GM19438 (cell line): ENCODE measurements around the gene PLXNA4.
"Not testable (repeated sequence)": the region's sequence is repeated elsewhere in the genome, so short reads cannot be mapped to it uniquely, and the experiment has no call there.

ENCODE experiments used
- ATAC-seq: cut with Tn5 transposase; IDR thresholded peaks from one replicate; pipeline ENCODE4 v1.9.1; 2021; ENCODE audit warnings: low read depth; ENCODE audit not compliant: unreplicated experiment

Gene PLXNA4, protein sequence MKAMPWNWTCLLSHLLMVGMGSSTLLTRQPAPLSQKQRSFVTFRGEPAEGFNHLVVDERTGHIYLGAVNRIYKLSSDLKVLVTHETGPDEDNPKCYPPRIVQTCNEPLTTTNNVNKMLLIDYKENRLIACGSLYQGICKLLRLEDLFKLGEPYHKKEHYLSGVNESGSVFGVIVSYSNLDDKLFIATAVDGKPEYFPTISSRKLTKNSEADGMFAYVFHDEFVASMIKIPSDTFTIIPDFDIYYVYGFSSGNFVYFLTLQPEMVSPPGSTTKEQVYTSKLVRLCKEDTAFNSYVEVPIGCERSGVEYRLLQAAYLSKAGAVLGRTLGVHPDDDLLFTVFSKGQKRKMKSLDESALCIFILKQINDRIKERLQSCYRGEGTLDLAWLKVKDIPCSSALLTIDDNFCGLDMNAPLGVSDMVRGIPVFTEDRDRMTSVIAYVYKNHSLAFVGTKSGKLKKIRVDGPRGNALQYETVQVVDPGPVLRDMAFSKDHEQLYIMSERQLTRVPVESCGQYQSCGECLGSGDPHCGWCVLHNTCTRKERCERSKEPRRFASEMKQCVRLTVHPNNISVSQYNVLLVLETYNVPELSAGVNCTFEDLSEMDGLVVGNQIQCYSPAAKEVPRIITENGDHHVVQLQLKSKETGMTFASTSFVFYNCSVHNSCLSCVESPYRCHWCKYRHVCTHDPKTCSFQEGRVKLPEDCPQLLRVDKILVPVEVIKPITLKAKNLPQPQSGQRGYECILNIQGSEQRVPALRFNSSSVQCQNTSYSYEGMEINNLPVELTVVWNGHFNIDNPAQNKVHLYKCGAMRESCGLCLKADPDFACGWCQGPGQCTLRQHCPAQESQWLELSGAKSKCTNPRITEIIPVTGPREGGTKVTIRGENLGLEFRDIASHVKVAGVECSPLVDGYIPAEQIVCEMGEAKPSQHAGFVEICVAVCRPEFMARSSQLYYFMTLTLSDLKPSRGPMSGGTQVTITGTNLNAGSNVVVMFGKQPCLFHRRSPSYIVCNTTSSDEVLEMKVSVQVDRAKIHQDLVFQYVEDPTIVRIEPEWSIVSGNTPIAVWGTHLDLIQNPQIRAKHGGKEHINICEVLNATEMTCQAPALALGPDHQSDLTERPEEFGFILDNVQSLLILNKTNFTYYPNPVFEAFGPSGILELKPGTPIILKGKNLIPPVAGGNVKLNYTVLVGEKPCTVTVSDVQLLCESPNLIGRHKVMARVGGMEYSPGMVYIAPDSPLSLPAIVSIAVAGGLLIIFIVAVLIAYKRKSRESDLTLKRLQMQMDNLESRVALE (N-terminal part only)

GRCh38 chr7:132575982-132576720 is at the start of gene PLXNA4:
Gene PLXNA4 (minus strand): TSS chr7:132576470. CDS start chr7:132508693, 67,777 bp downstream.
- ATAC-seq = no peak

DNA sequence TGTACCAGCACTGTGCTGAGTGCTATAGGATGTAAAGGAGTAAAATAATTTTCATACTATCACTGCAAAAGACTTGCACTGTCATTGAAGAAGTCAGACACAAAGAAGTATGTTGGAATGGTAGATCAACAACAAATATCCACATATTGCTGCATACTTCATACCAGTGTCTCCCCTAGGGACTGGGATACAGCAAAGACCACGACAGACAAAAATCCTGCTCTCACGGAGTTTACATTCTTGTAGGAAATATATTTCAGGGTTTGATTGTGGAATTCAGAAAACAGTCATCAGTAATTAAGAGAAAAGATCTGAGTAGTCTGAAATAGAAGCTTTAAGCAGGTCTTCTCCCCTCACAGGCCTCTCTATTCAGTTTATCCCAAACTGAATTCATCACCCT is 49.4 kb upstream of the PLXNA4 start:
- ATAC-seq = no peak

- no peak for ATAC-seq
Measured at GRCh38 chr7:132622081-132622480, 45.8 kb upstream of the PLXNA4 start.

- no peak for ATAC-seq
Measured at GRCh38 chr7:132619967-132620366, 43.7 kb upstream of the PLXNA4 start.

DNA sequence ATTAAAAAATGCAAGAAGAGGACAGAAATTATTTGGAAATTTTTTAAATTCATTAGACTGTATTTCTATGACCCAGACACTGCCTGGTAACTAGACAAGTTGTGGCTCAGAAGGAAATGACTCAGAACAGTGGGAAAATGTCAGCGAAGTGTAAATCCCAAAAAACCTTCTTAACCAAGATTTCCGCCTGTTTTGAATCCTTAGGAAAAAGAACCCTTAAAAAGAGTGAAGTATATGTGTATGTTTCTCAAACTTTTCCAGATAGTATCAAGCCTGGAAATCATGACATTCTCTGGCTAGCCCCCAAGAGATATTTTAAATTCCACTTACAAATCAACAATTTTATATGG is 42.7 kb upstream of the PLXNA4 start:
- no peak for ATAC-seq

- no peak for ATAC-seq
Measured at GRCh38 chr7:132618271-132618955, 42.1 kb upstream of the PLXNA4 start.

DNA sequence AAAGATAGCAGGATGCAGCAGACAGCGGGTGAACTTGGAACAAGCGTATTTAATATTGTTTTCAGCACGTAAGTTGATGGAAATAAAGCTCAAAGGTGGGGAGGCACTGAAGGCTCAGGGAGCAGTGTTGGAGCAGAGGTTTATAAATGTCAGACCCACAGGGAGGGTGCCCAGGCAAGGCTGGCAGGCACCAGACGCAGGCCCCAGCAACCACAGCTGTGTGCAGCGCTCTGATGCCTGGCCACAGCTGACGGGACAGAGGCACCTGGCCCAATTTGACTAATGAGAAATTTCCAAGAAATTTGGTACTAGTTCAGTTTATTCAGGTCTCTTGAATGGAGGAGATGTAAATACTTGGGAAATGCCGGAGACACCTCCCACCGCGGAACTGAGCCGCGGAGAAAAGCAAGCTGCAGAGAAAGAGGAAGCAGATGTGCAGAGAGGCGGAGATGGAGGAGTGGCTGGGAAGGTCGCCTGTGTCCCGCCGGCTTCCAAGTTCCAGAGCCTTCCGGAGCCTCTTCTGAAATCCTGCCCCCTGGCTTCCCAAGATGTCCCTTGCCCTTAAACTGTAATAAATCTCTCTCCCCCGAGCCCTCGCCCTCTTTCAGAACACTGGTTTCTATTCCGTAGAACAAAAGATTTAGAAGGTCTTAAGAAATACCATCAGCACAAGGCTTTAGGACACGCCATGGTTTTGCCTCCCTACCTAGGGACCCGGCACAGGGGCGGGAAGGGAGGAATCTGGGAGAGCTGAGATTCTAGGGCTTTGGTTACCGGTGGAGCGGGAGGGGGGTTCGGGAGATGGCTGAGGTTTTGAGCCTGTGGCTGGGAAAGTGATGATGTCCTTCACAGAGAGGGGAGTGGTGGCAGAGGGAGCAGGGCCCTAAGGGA is 38.4 kb upstream of the PLXNA4 start:
- no peak for ATAC-seq

- ATAC-seq = no peak
Measured at GRCh38 chr7:132613737-132614136, 37.5 kb upstream of the PLXNA4 start.

DNA sequence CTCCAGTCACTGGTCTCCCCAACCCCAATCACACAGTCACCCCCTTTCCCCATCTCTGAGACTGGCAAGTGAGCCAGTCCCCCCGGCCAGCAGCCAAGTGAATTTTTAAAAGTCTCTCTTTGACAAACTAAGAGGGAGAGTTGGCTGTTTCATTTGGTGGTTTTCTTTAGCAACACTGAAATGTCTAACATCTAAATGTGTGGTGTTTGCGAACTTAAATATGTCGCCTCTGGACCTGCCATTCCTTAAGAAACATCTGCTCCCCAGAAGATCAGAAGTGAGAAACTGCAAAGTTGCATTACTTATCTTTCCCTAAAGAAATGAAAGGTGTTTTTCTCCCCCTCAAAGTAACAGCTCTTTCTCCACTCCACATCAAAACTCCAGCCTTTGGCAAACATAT is 34.7 kb upstream of the PLXNA4 start:
- ATAC-seq = no peak

DNA sequence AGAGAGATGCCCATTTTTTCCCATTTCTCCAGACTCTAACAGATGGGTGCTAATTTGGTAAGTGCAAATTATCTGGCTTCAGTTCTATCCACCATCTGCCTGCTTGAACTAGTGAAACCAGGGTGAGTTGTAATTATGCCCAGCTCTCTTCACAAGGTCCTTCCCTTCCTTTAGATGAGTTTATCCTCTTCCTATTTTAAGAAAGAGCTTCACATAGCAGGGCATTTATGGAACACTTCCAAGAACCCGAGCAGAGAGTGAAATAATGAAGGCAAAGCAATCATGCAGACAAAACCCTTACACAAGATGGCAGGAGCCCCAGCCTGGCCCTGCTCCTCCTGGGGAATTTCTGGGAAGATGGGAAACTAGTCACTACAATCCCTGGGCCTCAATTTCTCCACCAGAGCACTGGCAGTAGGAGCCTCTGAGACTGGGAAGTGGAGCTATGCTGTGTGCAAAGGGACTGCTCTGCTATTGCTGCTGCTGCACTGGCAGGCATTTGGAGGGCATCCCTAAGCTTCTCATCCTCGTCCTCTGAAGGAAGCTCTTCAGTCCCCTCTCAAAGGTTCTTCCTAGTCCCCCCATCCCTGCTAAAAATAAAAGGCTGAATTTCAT is 33.7 kb upstream of the PLXNA4 start:
- ATAC-seq = no peak

DNA sequence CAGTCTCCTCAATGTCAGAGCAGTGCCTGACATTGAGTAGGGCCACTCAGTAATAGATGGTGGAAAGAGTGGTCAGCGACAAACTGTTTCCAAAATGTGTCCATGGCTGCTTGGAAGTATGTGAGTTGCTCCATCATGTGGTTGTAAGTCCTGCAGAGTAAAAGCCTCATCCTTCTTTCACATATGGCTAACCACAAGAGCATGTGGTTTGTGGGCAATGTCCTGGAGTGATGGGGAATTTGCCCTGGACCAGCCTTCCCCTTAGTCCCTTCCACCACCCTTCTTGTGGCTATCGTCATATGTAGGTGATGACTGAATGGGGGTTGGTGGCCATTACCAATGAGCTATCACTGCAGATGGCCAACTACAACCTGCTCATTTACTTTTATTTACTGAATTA is 33.0 kb upstream of the PLXNA4 start:
- no peak for ATAC-seq

DNA sequence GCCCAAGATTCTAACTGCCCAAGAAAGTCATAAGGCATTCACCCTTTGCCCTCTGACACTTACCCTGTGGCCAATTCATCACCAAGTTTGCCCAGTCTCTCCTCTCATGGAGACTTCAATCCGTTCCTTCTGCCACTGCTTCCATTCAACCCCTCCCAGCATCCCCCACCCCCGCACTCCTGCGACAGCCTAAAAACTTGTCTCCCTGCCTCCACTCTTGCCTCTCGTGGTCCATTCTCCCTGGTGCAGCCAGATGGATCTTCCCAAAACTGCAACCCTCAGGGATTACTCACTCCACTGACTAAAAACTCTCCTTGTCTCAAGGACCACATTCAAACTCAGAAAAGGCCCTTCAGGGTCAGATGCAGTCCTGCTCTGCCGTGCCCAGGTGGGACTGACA is 32.3 kb upstream of the PLXNA4 start:
- no peak for ATAC-seq

DNA sequence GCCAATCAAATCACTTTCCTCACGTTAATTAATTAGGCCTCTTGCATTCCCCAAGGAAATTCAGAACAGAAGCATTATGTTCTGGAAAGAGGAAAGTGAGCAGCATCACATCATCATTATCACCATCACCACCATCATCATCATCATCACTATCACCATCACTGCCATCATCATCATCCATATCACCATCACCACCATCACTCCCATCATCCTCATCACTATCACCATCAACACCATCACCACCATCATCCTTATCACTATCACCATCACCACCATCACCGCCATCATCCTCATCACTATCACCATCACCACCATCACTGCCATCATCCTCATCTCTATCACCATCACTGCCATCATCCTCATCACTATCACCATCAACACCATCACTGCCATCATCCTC is 31.4 kb upstream of the PLXNA4 start:
- no peak for ATAC-seq

- no peak for ATAC-seq
Measured at GRCh38 chr7:132604121-132604520, 27.9 kb upstream of the PLXNA4 start.

- no peak for ATAC-seq
Measured at GRCh38 chr7:132603220-132603833, 27.1 kb upstream of the PLXNA4 start.

GRCh38 chr7:132601783-132602182 is 25.5 kb upstream of the PLXNA4 start:
- ATAC-seq = no peak

DNA sequence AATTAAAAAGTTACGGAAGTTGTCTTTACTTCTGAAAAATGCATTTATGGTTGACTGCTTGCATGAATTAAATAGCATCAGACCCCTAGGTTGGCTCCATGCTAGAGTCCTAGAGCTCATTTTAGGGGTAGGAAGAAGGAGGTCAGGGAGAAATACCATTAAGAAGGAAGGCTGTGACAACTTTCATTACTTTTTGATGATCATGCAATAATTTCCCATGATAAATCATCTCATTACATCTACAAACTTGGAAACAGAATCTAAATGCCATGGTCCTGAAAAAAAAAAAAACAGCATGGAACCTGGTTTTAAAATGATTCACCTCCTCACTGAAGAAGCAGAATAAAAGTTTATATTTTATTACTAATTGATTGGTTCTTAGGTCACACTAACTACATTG is 20.3 kb upstream of the PLXNA4 start:
- no peak for ATAC-seq

DNA sequence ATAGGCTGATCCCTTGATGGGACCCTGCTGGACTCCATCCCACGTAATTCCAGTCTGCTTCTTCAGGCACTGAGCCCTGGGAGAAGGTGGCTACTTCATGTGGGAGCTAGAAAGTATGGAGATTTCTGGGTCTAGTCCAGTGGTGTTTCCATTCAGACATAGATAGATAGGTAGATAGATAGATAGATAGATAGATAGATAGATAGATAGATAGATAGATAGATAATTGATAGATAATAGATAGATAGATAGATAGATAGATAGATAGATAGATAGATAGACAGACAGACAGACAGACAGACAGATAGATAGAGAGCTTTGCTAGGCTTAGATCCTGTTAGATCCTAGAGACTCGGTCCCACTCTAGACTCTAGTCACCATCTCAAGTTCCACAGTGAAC is 18.5 kb upstream of the PLXNA4 start:
- ATAC-seq = not testable (repeated sequence)
